ENCODE measurements around the gene RGS1.
"Not testable (repeated sequence)": the region's sequence is repeated elsewhere in the genome, so short reads cannot be mapped to it uniquely, and the experiment has no call there.

Gene RGS1

DNA sequence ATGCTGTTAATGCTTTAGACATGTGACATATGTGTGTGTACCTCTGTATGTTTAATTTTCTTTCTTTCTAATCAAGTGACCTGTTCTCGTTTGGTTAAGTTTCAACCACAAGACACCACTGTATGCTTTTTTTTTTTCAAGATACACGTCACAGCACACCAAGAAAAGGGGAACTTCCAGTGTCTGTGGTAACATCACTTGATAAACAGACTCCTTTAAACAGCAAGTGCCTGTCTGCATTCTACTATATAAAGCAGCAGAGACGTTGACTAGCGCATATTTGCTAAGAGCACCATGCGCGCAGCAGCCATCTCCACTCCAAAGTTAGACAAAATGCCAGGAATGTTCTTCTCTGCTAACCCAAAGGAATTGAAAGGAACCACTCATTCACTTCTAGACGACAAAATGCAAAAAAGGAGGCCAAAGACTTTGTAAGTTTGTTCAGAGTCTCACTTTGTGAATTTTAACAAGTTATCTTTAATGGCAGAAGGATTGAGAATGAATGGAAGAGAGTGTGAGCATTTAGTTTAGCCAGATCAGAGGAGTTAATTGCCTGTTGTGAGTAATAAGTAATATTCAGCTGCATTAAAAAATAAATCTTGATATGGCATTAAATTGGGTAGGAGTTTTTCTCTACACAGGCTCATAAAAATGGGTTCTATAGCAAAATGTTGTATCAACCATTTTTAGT is at the start of gene RGS1:
TSS of gene RGS1 (plus strand) at position 275 of the 691 bp plus-strand sequence. CDS start at position 295, 20 bp downstream.
- DNase-seq: no peak

- DNase-seq: no peak
Measured at GRCh38 chr1:192527111-192527795, 48.3 kb upstream of the RGS1 start.

DNA sequence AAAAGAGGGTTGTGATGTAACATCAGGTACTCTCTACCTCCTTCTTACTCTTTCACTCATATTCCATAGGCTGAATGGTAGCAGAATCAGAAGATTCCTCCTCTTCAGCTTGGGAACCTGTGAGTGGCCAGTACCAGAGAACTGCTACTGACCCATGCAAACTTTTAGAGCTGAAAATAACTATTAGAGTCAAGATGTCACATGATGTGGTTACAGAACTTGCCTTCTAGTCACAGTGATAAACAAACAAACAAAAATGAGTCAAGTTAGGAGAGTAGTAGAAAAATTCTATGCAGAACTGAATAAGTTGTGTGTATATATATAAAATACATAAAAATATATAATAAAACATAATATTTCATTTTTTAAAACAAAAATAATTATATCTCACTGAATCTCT is 47.6 kb upstream of the RGS1 start:
- no peak for DNase-seq

DNA sequence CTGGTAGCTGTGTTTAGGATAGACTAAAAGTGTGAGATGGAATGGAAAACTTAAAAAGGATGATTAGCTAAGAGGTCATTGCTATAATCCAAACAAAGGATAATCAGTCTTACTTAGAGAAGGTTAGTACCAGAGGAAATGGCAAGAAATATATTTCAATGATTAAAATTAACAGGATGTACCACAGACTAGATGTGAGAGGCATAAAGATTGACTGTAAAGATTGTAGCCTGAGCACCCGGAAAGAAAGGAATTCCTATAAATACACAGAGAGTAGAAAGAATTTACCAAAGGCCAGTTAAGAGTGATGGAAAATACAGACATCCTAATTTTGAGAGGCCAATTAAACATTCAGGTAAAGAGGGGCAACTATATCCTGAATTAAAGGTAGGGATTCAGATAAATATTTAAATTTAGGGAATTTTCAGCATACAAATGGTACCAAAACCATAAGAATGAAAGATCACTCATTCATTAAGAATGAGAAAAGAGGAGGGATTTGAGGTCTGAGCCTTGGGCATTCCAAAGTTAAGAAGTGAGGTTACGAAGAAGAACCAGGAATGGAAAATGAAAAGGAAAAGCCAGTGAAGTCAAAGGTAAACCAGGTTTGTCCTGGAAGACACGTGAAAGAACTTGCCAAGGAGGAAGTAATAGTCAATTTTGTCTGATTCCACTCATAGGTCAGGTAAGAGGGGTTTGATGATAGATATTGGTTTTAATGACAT is 46.4 kb upstream of the RGS1 start:
- no peak for DNase-seq

DNA sequence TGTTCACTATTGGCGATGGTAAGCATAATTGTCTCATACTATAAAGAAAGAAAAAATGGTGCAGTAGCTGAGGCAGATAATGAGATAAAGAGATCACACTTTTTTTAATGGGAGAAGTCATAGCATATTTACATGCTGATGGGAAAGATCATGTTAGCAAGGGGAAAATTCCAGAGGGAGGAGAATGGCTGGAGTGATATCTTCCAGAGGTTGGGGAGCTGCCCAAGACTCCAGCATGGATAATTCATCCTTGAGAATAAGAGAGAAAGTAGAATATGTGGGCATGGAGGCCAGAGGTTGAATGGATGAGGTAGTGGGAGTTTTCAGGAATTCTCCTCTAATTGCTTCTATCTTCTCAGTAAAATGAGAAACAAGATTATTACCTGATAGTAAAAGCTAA is 45.8 kb upstream of the RGS1 start:
- no peak for DNase-seq

GRCh38 chr1:192530254-192530653 is 45.3 kb upstream of the RGS1 start:
- DNase-seq: no peak

- DNase-seq: not testable (repeated sequence)
Measured at GRCh38 chr1:192531037-192531703, 44.4 kb upstream of the RGS1 start.

DNA sequence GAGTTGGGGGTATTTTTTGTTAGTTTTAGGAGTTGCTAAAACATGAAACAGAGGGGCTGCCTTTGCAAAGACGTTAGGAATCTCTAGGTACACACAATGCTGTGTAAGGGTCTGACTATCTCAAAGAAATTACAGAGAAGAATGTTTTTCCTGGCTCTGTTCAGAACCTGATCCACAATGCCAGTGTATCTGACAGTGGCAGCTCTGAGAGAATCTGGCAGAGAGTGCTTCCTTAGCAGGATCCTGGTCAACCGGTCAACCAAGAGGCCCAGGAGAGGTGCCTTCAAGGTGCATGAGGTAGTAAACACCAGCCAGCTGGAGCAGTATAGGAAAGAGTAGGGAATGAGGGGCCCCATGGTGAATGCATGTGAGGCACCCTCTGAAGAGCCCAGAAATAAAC is 40.9 kb upstream of the RGS1 start:
- DNase-seq: no peak

- DNase-seq: no peak
Measured at GRCh38 chr1:192535916-192536664, 39.5 kb upstream of the RGS1 start.

GRCh38 chr1:192538407-192539296 is 36.9 kb upstream of the RGS1 start:
- DNase-seq: no peak

GRCh38 chr1:192539297-192540092 is 36.1 kb upstream of the RGS1 start:
- DNase-seq: no peak

GRCh38 chr1:192543445-192543844 is 32.1 kb upstream of the RGS1 start:
- DNase-seq: no peak

DNA sequence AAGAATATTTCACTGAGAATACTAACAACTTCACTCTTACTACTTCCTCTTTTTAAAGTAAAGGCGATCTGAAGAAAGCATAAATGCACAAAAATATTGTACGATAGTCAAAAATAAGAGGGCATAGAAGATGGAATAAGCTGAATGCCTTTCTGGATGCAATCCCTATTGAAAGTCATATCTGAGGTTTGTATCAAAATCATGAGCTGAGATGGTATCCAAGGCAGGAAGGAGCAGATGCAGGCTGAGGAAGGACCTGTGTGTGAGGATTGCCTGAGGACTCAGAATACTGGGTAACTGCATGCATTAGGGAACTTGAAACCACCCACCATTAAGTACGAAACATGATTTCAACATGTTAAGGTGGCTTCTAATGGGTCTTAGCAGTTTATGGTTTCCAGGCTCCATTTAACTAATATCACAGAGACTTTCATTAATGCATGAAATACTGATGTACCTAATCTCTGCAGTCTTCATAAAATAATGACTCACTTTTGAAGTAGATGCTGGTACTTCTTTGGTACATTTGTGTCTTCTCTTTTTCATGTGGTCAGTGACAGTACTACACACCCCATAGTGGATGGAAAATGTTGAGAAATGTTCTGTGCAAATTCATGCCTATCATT is 29.6 kb upstream of the RGS1 start:
- no peak for DNase-seq

DNA sequence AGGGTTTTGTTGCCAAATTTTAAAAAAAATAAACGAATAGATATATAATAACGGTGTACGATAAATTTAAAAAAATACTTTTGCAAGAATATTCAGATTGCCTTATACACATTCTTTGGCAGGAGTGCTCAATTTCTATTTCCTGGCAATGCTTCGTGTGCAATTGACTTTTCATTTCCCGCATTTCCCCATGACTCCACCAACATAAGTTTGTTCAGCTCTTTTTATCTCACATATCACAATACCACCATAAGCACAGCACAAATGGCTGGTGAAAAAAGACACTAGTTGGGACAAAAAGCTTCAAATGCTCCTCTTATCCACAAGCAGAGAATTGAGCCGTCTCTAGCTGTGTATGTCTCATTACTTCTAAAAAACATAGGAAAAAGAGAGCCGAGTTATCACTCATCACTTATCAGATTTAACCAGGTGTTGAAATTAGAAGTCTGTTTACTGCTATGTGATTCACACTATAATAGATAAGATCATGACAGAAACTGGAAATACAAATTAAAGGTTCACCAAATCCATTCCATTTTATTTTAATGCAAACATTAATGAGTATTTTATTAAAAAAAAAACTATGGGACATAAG is 28.9 kb upstream of the RGS1 start:
- no peak for DNase-seq

DNA sequence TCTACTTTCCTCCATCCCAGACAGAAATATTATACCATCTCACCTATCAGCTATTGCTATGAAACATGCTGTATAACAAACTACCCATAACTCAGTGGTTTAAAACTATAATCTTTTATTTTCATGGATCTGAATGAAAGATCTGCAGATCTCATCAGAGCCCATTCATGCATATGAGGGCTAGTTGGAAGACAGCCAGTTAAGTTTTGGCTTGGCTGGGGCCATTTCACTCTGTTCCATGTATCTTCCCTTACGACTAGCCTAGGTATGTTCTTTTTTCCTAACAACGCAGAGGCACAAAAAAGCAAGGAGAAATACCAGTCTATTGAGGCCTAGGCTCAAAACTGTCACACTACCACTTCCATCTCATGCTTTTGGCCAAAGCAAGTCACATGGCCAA is 28.1 kb upstream of the RGS1 start:
- no peak for DNase-seq

DNA sequence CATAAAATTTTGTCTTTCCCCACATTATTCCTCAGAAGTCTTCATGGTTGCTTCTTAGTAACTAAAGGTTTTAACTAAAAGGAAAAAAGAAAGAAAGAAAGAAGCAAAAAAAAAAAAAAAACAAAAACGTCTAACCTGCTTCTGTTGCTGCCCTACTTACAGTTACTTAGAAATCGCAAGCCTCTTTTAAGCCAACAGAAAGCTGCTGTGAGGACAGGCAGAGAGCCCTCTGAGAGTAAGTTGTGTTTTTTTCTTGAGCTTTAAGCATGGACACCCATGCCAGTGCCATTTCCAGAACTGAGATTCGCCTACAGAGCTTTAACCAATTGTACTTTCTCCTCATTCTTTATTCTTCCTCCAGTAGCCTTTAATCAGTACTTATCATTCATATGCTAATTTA is 25.6 kb upstream of the RGS1 start:
- no peak for DNase-seq

GRCh38 chr1:192550922-192551534 is 24.5 kb upstream of the RGS1 start:
- no peak for DNase-seq

- DNase-seq: no peak
Measured at GRCh38 chr1:192552760-192553191, 22.8 kb upstream of the RGS1 start.

DNA sequence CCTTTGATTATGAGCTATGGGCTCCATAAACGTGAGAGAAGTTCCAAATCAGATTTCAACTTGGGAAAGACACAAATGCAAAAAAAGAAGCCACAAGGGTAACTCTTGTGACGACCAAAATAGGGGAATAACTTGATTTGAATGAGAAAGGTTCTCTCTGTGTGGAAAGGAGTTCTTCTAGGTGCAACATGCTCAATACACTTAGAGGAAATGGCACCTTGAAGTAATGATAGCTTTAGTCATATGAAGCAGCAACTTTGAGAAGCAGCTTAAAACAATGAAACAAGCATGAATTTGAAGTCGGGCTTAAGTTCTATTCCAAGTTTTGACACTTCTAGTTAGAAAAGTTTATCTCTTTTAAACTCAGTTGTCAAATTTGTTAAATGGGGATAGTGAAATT is 21.8 kb upstream of the RGS1 start:
- DNase-seq: no peak

All from NCI-H2171 (cell line).